Midbrain (tissue), 1 donor: ENCODE measurements around the gene ZNF426.

Experiments used
- DNase-seq: peaks from one replicate; lab custom pipeline; 2025; lab: John Stamatoyannopoulos, UW

Gene ZNF426

DNA sequence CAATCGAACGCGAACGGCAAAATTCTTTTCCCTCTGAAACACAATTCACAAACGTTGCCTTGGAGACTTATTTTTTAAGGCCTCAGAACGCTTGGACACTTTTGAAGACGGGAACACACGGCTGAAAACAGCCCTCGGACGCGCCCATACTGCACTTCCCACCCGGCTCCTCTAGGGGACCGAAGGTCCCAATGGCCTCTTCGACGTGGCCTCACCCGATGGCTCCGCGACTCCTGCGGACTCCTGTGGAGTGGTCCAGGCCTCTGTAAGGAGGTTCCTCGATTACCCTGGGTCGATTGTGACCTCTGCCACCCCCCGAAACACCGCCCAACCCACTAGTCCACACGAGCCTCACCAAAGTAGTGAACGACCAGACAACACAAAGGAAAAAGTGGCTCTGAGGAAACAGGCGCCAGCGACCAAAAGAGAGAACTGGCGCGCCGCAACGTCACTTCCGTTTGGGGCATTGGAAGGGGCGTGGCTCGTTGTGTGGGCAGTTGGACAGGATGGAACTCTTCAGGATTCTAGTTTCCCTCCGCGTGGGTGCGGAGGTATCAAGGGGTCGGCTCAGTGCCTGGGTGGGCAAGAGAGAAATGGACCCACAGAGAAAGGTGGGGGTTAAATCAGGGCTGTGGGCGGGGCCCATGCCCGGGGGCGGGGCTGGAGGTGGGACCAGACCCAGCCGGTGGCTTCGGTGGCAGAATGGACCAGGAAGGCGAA is 40.1 kb downstream of the ZNF426 start, which contains the start of gene ZNF560:
ZNF560 (minus strand) TSS at position 434 of the 720 bp plus-strand sequence. CDS start 23,303 bp downstream, outside the sequence.
- DNase-seq, result no peak

DNA sequence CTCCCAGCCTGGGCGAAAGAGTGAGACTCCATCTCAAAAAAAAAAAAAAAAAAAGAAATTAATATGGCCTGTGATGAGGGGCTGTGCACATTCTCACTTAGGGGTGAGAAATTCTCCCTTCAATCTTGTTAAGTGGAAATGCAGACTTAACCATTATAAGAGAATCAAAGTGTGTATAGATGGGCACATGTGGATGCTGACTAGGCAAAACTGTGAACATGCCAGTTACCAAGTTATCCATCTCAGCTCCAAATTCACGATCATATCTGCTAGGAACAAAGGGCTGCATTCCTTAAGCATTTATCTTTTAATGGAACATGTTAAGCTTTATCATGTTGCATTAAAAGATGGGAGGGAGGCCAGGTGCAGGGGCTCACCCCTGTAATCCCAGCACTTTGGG is 44.3 kb downstream of the ZNF426 start:
- DNase-seq, result no peak

DNA sequence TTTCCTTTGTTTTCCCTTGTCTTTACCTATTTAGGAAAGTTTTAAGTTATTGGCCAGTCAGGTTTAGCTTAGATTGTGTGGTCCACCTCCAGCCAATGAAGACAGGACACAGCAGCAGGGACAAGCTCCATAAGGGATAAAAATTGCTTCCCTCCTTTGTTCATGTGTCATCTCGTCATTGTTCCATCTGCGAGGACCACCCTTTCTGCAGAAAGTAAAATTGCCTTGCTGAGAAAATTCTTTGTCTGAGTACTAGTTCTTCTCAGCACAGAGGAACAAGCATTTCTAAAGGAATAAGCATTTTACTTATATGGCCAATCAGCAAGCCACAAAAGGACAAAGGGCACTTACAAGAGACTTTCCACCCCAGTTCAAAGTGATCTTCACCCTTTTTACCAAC is 51.4 kb downstream of the ZNF426 start:
- DNase-seq, result no peak

DNA sequence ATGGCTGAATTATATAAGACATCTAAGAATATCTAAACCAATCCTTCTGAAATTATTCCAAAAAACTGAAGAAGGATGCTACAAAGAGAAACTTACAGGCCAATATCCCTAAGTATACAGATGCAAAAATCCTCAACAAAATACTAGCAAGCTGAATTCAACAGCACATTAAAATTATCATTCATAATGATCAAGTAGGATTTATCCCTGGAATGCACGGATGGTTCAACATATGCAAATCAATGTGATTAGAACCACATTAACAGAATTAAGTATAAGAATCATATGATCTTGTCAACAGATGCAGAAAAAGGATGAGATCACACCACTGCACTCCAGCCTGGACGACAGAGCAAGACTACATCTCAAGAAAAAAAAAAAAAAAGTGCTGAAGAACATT is 53.3 kb downstream of the ZNF426 start:
- DNase-seq, result no peak

DNA sequence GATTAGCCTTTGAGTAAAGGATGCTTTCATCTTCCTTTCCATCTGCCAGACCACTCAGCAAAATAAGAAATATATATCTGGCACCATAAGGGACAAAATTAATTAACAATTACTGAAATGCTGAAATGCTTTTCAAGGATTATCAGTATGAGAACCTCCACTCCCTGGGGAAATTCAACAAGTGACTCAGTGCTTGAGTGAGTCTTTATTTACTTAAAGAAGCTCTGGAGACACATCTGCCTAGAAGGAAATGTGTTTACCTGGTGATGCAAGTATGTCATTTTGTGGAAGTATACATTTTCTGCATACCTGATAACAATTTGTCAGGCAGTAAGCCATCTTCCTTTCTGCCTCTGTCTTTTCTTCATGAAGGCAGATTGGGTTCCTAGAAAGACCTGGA is 63.5 kb downstream of the ZNF426 start:
- no peak for DNase-seq
